Measurements from ENCODE around the gene LRRC8A.
A peak's percentile ranks its signal among the peaks of the same experiment; 100 is the strongest.
"Not testable (repeated sequence)": the region's sequence is repeated elsewhere in the genome, so short reads cannot be mapped to it uniquely, and the experiment has no call there.

Gene LRRC8A

DNA sequence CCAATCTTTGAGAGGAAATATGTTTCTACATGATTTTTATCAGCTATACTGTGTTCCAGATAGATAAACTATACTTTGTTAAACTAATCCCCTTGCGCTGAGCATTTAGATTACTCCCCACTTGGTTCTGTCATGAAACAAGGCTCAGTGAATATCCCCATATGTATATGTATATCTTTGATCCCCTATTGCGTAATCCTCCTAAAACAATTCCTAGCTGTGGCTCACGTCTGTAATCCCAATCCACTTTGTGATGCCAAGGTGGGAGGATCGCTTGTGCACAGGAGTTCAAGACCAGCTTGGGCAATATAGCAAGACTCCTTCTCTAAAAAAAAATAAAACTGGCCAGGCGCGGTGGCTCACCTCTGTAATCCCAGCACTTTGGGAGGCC, 41.6 kb downstream of the LRRC8A start:
- no peak for DNase-seq

DNA sequence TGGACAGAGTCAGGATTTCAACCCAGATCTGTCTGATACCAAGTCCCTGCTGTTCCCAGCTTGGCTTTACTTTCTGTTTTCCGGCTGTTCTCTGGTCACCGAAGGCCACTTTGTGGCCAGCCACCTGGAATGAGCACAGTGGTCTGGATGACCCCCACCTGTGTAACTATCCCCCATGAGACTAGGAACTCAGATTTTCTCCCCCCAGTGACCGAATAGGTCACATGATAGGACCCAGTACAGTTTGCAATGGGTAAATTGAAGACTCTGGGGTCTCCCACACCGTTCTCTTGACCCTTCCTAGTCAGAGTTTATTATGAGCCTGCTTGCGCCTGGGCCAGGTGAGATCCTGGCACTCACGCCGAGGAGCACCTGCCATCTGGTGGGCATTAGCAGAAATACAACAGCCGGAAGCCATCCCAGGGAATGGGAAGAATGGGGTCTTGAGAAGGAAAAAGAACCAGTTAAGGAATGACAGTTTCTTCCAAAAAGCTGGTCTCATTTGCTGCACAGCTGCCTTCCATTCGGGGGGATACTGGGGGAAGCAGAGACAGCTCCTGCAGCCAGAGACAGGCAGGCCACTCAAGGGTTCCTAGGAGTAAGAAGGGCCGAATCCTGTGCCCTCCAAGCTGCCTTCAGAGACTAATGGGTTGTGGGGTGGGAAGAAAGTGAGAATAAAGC, 45.9 kb downstream of the LRRC8A start:
- peak; percentile 39 for DNase-seq

DNA sequence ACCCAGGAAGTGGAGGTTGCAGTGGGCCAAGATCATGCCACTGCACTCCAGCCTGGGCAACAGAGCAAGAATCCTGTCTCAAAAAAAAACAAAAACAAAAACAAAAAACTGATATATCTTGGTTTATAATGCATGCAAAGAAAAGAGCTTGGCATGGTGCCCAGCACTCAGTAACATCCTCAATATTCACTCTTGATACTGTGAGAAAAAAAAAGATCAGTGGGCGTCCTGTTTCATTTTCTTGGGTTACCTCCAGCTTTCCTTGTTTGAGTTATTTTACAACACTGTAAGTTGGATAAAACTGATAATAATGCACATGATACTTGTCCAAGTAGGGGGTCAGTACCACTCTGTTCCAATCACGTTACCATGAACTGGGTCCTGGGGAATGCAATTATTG, 46.7 kb downstream of the LRRC8A start:
- DNase-seq = no peak

DNA sequence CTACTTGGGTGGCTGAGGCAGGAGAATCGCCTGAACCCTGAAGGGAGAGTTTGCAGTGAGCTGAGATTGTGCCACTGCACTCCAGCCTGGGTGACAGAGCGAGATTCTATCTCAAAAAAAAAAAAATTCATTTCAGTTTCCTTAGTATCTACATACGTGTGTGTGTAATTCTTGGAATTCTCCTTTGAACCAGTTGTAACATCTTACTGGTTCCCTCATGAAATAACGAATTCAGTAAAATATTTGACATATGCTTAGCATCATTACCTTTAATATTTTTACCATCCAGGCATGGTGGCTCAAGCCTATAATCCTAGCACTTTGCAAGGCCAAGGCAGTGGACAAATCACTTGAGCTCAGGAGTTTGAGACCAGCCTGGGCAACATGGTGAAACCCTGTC, 47.6 kb downstream of the LRRC8A start:
- no peak for DNase-seq

DNA sequence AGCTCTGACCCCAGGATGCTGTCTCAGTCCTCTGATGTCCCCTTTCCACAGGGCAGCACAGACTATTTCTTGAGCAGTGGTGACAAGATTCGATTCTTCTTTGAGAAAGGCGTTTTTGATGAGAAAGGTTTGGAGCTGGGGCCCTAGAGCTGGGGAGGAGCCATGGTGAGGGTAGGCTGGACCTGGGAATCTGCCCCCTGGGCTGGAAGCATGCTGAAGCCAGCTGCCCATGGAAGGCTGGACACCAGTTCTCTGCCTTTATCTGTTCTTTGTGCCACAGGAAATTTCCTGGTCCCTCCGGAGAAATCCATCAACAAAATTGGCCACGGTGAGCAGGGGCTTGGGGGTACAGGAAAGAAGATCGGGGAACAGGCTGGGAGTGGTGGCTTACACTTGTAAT, 51.8 kb downstream of the LRRC8A start:
- no peak for DNase-seq

DNA sequence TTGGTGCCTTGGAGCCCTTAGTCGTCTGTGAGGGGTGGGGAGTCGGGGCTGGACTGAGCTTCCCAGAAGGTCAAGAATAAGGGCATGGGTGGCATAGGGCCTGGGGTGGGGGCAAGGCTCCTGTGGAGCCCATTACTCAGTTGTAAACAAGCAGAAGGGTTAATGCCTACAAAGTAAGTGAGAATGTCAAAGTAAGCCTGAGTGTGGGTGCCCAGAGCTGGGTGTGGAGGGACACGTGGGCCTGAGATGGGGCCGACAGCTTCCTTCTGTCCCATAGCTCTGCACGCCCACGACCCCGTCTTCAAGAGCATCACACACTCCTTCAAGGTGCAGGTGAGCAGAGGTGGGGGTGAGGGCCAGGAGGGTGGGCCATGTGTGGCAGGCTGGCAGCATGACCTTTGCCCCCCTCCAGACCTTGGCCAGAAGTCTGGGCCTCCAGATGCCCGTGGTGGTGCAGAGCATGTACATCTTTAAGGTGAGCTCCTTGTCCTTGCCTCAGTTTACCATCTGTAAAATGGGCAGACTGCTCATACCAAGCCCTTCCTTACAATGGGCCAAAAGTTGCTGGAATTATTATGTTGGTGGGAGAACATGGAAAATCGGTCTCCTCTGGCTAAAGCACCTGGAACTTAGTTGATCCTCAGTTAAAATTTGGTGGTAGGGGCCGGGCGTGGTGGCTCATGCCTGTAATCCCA, 54.4 kb downstream of the LRRC8A start:
- no peak for DNase-seq

DNA sequence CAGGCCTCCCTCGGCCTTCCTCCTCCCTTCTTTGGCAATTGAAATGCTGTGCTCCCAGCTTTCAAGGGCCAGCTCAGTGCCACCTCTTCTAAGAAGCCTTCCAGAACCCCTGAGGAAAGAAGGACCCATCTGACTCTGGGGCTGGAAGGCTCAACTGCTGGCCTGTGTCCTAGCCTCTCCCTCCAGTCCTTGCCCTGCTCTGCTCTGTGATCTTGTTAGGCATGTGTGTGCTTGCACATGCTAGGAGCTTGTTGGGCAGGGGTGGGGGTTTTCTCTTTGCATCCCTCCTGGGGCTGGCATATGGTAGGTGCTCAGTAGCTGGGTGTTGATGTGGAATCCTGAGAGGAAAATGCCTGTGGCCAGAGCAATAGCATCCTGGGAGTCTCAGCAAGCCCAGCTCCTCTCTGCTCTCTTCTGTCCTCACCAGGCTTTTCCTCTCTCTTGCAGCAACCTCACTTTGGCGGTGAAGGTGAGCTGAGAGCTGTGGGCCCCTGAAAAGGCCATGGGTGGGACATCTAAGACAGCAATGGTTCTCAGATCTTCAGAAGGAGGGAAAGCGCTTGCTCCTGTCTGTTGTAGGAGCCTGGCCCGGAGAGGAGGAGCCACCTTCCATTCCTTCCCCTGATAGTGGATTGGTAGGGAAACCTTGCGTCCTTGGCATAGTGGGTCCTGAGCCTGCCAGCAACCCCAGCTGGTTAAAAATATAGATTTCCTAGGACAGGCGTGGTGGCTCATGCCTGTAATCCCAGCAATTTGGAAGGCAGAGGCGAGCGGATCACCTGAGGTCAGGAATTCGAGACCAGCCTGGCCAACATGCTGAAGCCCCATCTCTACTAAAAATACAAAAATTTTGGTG, 55.6 kb downstream of the LRRC8A start:
- DNase-seq = no peak

DNA sequence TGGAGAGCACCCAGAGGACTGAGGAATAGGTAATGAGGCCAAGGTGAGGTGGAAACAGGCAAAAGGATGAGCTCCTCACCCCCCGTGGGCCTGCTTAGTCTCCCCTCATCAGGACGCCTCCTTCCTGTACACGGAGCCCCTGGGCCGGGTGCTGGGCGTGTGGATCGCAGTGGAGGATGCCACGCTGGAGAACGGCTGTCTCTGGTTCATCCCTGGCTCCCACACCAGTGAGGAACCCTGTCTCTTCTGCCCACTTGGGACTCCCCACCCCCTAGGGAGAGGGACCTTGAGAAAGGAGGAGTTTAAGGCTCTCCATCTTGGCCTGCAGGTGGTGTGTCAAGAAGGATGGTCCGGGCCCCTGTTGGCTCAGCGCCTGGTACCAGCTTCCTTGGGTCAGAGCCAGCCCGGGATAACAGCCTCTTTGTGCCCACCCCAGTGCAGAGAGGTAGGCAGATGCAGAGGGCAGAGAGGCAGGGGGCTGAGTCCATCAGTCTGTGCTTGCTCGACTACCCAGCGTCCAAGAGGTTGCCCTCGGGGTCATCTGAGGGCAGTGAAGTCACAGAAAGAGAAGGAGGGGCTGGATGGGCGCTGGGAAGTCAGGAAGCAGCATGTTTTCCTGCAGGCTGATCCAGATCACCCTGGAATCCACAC, 58.5 kb downstream of the LRRC8A start:
- no peak for DNase-seq

DNA sequence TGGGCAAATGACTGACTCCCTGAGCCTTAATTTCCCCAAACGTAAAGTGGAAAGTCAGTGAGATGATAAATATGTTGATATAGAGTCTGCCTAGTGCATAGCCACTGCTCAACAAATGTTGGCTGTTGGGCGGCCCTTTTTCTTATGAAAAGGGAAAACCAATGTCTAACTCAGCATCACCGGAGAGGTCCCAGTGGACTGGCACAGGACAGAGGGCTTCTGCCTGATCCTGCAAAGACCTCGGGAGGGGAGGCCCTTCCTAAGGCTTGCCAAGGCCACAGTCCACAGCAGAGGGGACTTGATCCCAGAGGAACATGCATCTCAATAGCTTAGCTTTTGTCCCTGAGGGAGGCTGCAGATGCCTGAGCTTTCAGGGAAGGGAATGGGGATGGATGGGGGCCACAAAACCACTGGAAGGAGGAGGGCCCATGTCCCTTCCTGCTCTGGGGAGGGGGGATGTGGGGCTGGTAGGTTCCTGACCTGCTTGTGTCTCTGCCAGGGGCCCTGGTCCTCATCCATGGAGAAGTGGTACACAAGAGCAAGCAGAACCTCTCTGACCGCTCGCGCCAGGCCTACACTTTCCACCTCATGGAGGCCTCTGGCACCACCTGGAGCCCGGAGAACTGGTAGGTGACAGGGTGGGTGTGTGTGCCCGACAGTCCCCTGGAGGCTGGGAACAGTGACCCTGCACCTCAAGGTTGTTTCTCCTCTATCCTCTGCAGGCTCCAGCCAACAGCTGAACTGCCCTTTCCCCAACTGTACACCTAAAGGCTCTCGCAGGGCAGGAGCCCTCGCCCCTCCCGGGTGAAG, 59.2 kb downstream of the LRRC8A start:
- DNase-seq = no peak

DNA sequence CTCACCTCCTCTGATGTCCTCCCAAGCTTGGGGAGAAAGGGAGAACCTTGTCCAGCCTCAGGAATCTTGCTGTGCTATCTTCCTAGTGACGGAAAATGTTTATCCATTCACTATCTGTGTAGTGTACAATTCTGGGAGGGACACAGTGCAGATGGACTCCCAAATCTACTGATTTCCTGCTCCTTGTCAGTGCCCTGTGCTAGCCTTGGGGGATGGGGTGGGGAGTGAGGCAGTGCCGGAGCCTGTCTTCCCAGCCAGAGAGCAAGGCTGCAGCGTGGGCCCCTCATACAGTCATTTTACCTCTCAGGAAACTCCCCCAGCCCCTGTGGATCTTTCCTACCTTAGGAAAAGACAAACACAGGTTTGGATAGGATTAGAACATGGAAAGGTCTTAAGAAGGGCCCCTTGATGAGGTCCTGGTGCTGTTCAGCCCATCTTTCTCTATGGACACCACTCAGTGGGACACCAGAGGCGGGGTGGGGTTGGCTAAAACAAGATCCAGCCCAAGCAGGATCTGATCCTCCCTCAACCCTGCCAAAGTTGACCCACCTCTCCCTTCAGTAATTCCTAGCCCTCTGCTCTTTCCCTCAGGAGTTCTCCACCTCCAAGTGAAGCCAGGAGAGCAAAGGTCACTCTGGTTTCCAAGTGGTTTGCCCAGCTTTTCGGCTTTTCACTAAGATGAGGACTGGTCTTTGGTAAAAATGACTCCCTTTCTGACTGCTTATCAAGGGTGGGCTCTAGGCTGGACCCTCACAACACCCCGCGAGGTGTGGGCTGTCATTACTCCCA, 62.1 kb downstream of the LRRC8A start:
- DNase-seq = no peak

DNA sequence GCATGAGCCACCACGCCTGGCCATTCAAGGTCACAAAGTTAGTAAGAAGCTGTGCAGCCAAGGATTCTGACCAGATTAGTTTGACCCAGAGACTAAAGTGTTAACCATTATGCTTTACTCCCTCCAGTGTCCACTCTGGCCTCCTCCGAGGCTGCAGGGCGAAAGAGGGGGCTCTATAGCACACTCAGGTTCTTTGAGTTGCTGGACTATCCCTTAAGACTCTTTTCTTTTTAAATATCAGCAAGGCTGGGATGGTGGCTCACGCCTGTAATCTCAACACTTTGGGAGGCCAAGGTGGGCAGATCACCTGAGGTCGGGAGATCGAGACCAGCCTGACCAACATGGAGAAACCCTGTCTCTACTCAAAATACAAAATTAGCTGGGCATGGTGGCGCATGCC, 63.0 kb downstream of the LRRC8A start:
- DNase-seq = not testable (repeated sequence)

DNA sequence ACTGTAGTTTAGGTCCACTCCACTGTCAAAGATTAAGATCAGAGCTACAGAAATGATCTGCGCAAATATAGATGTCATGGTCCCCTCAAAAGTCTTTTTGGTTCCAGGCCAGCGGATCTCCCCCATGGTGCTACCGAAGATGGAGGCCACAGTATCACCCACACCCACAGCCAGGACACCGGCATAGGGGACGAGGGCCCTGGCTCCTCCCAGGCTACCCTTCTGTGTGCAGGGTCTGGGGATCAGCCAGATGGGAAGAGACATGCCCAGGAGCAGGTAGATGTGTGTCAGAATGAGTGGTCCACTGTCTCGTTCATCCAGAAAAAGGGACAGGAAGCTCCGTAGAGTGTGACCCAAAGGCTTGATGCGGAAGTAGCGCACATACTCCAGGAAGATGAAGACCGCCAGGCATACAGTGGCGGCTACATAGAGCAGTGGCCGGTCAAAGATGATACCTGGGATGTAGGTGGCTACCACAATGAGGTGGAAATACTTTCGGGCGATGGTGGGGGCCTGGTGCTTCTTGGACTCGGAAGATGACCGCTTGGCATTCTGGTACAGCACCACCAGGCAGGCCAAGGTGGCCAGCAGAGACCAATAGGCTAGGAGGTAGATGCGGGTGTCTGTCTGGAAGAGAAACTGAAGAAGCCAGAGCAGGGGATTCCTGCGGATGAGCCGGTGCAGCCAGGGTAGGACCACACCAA, 64.0 kb downstream of the LRRC8A start:
- DNase-seq = no peak

DNA sequence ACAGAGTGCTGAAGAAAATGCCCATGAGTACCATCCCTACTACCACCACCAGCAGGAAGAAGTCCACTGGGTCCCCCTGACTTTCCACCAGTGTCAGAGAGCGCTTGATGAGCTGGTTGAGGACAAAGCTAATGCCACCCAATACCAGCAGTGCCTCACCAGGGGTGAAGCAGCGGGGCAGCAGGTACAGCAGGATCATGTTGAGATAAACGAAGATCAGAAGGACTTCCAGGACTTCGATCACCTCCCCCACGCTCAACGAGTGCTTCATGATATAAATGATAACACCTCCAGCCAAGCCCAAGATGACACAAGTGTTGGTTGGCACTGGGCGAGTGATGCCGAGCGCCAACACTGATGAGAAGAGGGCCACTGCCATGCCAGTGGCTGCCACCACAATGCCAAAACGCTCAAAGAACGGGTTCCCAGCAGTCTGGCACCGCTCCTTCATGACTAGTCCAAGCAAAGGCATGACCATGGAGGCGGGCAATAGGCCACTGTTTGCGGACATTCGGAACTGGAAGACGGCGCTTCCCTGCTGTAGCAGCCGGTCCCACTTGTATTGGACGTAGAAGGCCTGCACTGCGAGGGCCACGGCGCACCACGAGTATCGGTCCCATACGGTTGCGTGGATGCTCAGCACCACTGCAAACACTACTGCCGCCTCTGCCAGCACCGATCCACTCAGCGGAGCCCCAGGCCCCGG, 64.8 kb downstream of the LRRC8A start:
- DNase-seq = no peak

DNA sequence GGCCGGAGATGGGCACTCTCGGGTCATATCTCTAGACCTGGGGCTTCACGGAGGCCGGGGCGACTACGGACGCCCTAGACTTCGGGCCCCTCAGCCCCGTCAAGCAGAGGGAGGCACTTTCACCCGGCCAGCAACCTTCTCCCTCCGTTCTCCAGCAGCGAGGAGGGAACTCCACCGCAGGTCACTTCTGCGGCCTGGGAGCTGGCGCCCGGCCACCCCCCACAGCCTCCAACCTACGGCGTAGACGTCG, 65.3 kb downstream of the LRRC8A start:
- no peak for DNase-seq

DNA sequence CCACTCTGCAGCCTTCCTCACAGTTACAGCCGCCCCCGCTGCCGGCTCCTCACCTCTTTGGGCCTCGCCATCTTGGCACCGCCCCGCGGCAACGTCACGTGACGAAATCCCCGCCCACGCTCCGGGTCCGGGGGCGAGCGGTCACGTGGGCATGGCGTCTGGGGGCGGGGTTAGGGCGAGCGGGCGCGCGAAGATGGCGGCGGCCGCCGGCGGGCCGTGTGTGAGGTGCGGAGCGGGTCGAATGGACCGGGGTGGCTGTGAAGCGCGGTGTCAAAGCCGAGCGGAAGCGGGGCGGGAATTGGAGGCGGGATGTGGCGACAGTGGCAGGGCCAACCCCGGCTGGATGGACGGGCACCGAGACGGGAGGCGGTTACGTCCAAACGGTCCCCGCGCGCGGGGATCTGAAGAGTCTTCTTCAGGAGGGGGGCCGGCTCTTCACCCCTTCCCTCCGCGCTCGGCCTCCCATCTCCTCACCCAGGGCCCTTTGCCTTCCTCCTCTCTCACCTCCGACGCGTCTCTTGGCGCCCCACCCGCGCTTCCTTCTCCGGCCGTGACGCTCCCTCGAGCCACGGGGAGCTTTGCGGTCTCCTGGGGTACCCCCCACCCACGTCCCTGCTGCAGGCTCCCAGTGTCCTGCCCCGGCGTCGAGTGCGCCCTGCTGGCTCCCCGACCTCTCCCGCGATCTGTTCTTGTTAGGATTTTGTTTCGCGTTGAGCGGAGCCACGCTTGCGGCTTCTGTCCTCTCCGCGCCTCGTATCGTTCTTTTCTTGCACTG, 65.8 kb downstream of the LRRC8A start, which contains the start of the genes DOLK and NUP188:
Gene DOLK, minus strand, starts transcription at position 77 of the 775 bp plus-strand sequence. CDS start 300 bp downstream, outside the sequence.
Gene NUP188, plus strand, starts transcription at position 173 of the 775 bp plus-strand sequence. Its CDS starts 21 bp downstream, at position 194.
- peak; percentile 91 for DNase-seq

DNA sequence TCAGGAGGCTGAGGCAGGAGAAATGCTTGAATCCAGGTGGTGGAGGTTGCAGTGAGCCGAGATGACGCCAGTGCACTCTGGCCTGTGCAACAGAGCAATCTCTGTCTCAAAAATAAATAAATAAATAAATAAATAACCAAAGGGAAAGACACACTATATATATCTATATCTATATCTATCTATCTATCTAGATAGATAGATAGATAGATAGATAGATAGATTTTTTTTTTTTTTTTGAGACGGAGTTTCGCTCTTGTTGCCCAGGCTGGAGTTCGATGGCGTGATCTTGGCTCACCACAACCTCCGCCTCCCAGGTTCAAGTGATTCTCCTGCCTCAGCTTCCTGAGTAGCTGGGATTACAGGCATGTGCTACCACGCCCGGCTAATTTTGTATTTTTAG, 79.5 kb downstream of the LRRC8A start:
- not testable (repeated sequence) for DNase-seq

Data from COR-L47 (cell line).